HepG2 (cell line): Measurements from ENCODE around the gene ZNF559. TPM values are rescaled to one million over a fixed set of nuclear protein-coding genes. Genes with fewer than 3 reads are reported as not detected.

Experiments
- ATAC-seq: fragments of 200-7000 bp; cut with Tn5 transposase; 3 replicates; pipeline ENCODE4 v1.9.1; 2020; ENCODE audit warnings: mild to moderate bottlenecking, moderate library complexity
- BruUV-seq: library from RNA; stranded (reverse); fragments of 400-500 nt; replicated peaks from 2 replicates; lab custom pipeline; 2021; lab: Mats Ljungman, UMichigan
- CTCF ChIA-PET: fragments of 300-600 bp; formaldehyde crosslinking; extraction: SDS; loops from one replicate; lab custom pipeline; 2021; ENCODE audit warnings: low total read pairs, inconsistent platforms, low intra/inter-chr PET ratio; lab: Yijun Ruan, JAX
- POLR2A ChIA-PET: fragments of 350-600 bp; sonication (Branson Sonifier 250); formaldehyde crosslinking; loops from one replicate; lab custom pipeline; 2020; ENCODE audit warnings: antibody characterized with exemption, inconsistent platforms; lab: Yijun Ruan, JAX
- DNase-seq: peaks from one replicate; pipeline ENCODE4 v3.0.0-alpha.2; 2015; ENCODE audit warnings: low spot score
- FAIRE-seq: peaks from 3 replicates; lab custom pipeline; 2011; peaks lifted over from hg19 to GRCh38; lab: Jason Lieb, UNC
- H2AFZ ChIP-seq: one replicate; pipeline ENCODE4 v1.6.1; 2011; ENCODE audit warnings: low read length, inconsistent platforms
- H3K27ac ChIP-seq: fragments of 300-600 bp; 3 replicates; pipeline ENCODE4 v1.8.0; 2011; ENCODE audit warnings: mixed run types, mild to moderate bottlenecking, mixed read lengths, low read length, inconsistent platforms; ENCODE audit not compliant: insufficient read depth; ENCODE audit errors: extremely low read length
- H3K27me3 ChIP-seq, 2 experiments: fragments of 200-600 bp in 1 of 2; 2 replicates in 1 of 2; 3 replicates in 1 of 2; pipeline versions ENCODE4 v1.6.0 to v1.8.0; 2011; ENCODE audit warnings: low read length in 2 of 2, mild to moderate bottlenecking in 2 of 2, moderate library complexity in 2 of 2, inconsistent platforms in 1 of 2; ENCODE audit not compliant: insufficient read depth in 2 of 2, control insufficient read depth in 1 of 2
- H3K36me3 ChIP-seq, 2 experiments: fragments of 200-600 bp in 1 of 2; replicated peaks in 1 of 2; 2 replicates in 1 of 2; 3 replicates in 1 of 2; pipeline versions ENCODE4 v1.5.1 to v1.8.0; 2011; ENCODE audit warnings: low read length in 2 of 2, inconsistent platforms in 1 of 2; ENCODE audit not compliant: insufficient read depth in 2 of 2, control insufficient read depth in 1 of 2
- H3K4me1 ChIP-seq: 2 replicates; pipeline ENCODE4 v1.5.1; 2012; ENCODE audit warnings: low read length, inconsistent platforms; ENCODE audit not compliant: insufficient read depth
- H3K4me2 ChIP-seq: 2 replicates; pipeline ENCODE4 v1.6.0; 2011; ENCODE audit warnings: low read depth, low read length, inconsistent platforms
- H3K4me3 ChIP-seq, 3 experiments: fragments of 200-600 bp in 1 of 3; sonication (generic), shearing (Covaris generic) in 1 of 3; replicated peaks in 1 of 3; 2 replicates each; pipeline ENCODE4 v1.5.1; 2011 to 2016; ENCODE audit warnings: low read length in 3 of 3, inconsistent platforms in 2 of 3, low read depth in 2 of 3, mild to moderate bottlenecking in 2 of 3, control low read depth in 1 of 3, mixed read lengths in 1 of 3; ENCODE audit not compliant: insufficient read depth in 1 of 3
- H3K79me2 ChIP-seq: one replicate; pipeline ENCODE4 v1.6.1; 2011; ENCODE audit warnings: low read length, inconsistent platforms; ENCODE audit not compliant: insufficient read depth
- H3K9ac ChIP-seq: 2 replicates; pipeline ENCODE4 v1.6.0; 2011; ENCODE audit warnings: mild to moderate bottlenecking, low read depth, low read length, inconsistent platforms; ENCODE audit not compliant: insufficient read depth
- H3K9me3 ChIP-seq: 2 replicates; pipeline ENCODE4 v1.5.1; 2012; ENCODE audit warnings: mild to moderate bottlenecking, low read length
- H4K20me1 ChIP-seq: 2 replicates; pipeline ENCODE4 v1.6.0; 2011; ENCODE audit warnings: inconsistent platforms, mild to moderate bottlenecking, low read length, moderate library complexity; ENCODE audit not compliant: insufficient read depth
- DNMT3B ChIP-seq: conservative IDR thresholded peaks from 2 replicates; pipeline ENCODE4 v1.6.1; 2016; ENCODE audit warnings: missing biosample characterization, control low read depth
- FOXK2 ChIP-seq: fragments of 450-650 bp; IDR thresholded peaks from 2 replicates; pipeline ENCODE4 v1.6.1; 2016
- KLF6 ChIP-seq: IDR thresholded peaks from 2 replicates; pipeline ENCODE4 v1.8.0; 2016; ENCODE audit warnings: missing biosample characterization, missing genetic modification reagents
- MAFK ChIP-seq, 2 experiments: IDR thresholded peaks in 1 of 2; conservative IDR thresholded peaks in 1 of 2; 2 replicates each; pipeline ENCODE4 v1.6.1; 2011; ENCODE audit warnings: improper control_type of control experiment in 2 of 2, low read length in 2 of 2
- MXD4 ChIP-seq: IDR thresholded peaks from 2 replicates; pipeline ENCODE4 v1.6.1; 2016; ENCODE audit warnings: mild to moderate bottlenecking, missing biosample characterization, missing genetic modification reagents
- TRIM24 ChIP-seq: sonication (generic); formaldehyde crosslinking; IDR thresholded peaks from 2 replicates; pipeline ENCODE4 v1.8.0; 2022; ENCODE audit warnings: mild to moderate bottlenecking, missing genetic modification reagents
- ZBTB10 ChIP-seq: sonication (generic); formaldehyde crosslinking; IDR thresholded peaks from 2 replicates; pipeline ENCODE4 v1.4.0; 2020; ENCODE audit warnings: missing genetic modification reagents, borderline replicate concordance
- ZFP62 ChIP-seq: sonication (generic); formaldehyde crosslinking; IDR thresholded peaks from 2 replicates; pipeline ENCODE4 v1.4.0; 2020; ENCODE audit warnings: missing genetic modification reagents
- ZMAT3 ChIP-seq: sonication (generic); formaldehyde crosslinking; conservative IDR thresholded peaks from 2 replicates; pipeline ENCODE4 v1.7.0; 2021; ENCODE audit warnings: missing genetic modification reagents
- ZNF253 ChIP-seq: sonication (generic); formaldehyde crosslinking; IDR thresholded peaks from 2 replicates; pipeline ENCODE4 v1.8.0; 2022; ENCODE audit warnings: mild to moderate bottlenecking, missing genetic modification reagents, borderline replicate concordance
- ZNF274 ChIP-seq: sonication (generic); formaldehyde crosslinking; IDR thresholded peaks from 2 replicates; pipeline ENCODE4 v1.5.1; 2020; ENCODE audit warnings: mild to moderate bottlenecking, missing genetic modification reagents
- ZNF329 ChIP-seq: sonication (generic); formaldehyde crosslinking; IDR thresholded peaks from 2 replicates; pipeline ENCODE4 v1.9.0; 2021; ENCODE audit warnings: low read depth, mild to moderate bottlenecking, missing genetic modification reagents
- ZNF33A ChIP-seq: sonication (generic); formaldehyde crosslinking; IDR thresholded peaks from 2 replicates; pipeline ENCODE4 v1.5.1; 2020; ENCODE audit warnings: missing genetic modification reagents, mild to moderate bottlenecking, moderate library complexity, borderline replicate concordance
- ZNF362 ChIP-seq: sonication (generic); formaldehyde crosslinking; IDR thresholded peaks from 2 replicates; pipeline ENCODE4 v1.4.0; 2020; ENCODE audit warnings: missing genetic modification reagents, mild to moderate bottlenecking, borderline replicate concordance
- ZNF576 ChIP-seq: sonication (generic); formaldehyde crosslinking; IDR thresholded peaks from 2 replicates; pipeline ENCODE4 v1.4.0; 2020; ENCODE audit warnings: mild to moderate bottlenecking, missing genetic modification reagents
- ZNF589 ChIP-seq: sonication (generic); formaldehyde crosslinking; conservative IDR thresholded peaks from 2 replicates; pipeline ENCODE4 v1.8.0; 2022; ENCODE audit warnings: mild to moderate bottlenecking, moderate library complexity, missing genetic modification reagents
- ZNF746 ChIP-seq: sonication (generic); formaldehyde crosslinking; IDR thresholded peaks from 2 replicates; pipeline ENCODE4 v1.8.0; 2022; ENCODE audit warnings: mild to moderate bottlenecking, missing genetic modification reagents
- ZNF780A ChIP-seq: sonication (generic); formaldehyde crosslinking; IDR thresholded peaks from 2 replicates; pipeline ENCODE4 v1.8.0; 2022; ENCODE audit warnings: mild to moderate bottlenecking, missing genetic modification reagents, moderate library complexity
- WGBS: methylation state at CpG from one replicate; pipeline ENCODE4 v1.1.6; 2017; ENCODE audit warnings: low lambda C conversion rate; 5-methylcytosine and 5-hydroxymethylcytosine counted together
- in situ Hi-C: cut with HindIII; loops from 2 replicates; pipeline ENCODE4 v1.10.0; 2017; ENCODE audit warnings: low pct_unique_long_range_greater_than_20kb; ENCODE audit not compliant: extremely low pct_ligation_motif_present
- intact Hi-C: fragments of 100-400 bp; cut with micrococcal nuclease; formaldehyde crosslinking; loops from one replicate; pipeline ENCODE4 v1.10.0; 2022; ENCODE audit not compliant: unreplicated experiment
- polyA plus RNA-seq, 8 experiments: library from polyadenylated mRNA; depleted of rRNA in 3 of 8; stranded (reverse) in 7 of 8; unstranded in 1 of 8; fragments of >200 nt; fragmentation: Illumina TruSeq in 4 of 8; extraction: Trizol in 4 of 8; gene quantifications; 2 replicates each; pipeline versions ENCODE4 v1.2.1 to v1.2.3, GENCODE V29; 2011 to 2016; ENCODE audit warnings: low read depth in 4 of 8, missing spikeins in 1 of 8, mixed read lengths in 1 of 8; ENCODE audit not compliant: insufficient read depth in 1 of 8
- total RNA-seq, 5 experiments: library from RNA; depleted of rRNA; stranded (reverse); fragments of >200 nt; fragmentation: Illumina TruSeq; extraction: Trizol; gene quantifications; 2 replicates each; pipeline ENCODE4 v1.2.3, GENCODE V29; 2016; ENCODE audit warnings: low read depth in 1 of 5

Gene ZNF559
- total and polyA plus RNA-seq, 2 of the 13 experiments (the other 11 are each of a cell fraction or from before 2014, with no cell fraction given): 6.3 to 9.8 TPM

- TF ChIP-seq ZNF329 (CRISPR knock-in tag): no peak
- TF ChIP-seq ZNF253 (CRISPR knock-in tag): no peak
- no peak for TF ChIP-seq DNMT3B
- no peak for TF ChIP-seq ZNF33A (CRISPR knock-in tag)
- TF ChIP-seq FOXK2: no peak
- peak; percentile 69 to 81 for TF ChIP-seq MAFK (conservative IDR thresholded peaks at IDR 0.05 in 1 of 2, IDR thresholded peaks at IDR 0.05 in 1 of 2; ENCODE audit: low read length in 2 of 2)
- no peak for TF ChIP-seq MXD4 (CRISPR knock-in tag)
- no peak for TF ChIP-seq ZNF746 (CRISPR knock-in tag)
- TF ChIP-seq ZNF589 (CRISPR knock-in tag): no peak
Measured at GRCh38 chr19:9370738-9371619, 47.0 kb downstream of the ZNF559 start (continued).

- 8% methylated on average over 4 of the region's 4 CpGs for WGBS
- no peak for ATAC-seq
- CTCF ChIA-PET: no interaction called here
- no peaks in the 10 kb centered on the region for H3K79me2 ChIP-seq
- H2AFZ ChIP-seq: no peak overlapping the region
- H3K4me1 ChIP-seq: no peaks in the 10 kb centered on the region
- H3K27me3 ChIP-seq: no peaks in the 10 kb centered on the region
- H3K36me3 ChIP-seq: no peaks in the 10 kb centered on the region
- intact Hi-C loops: no loop called here
- TF ChIP-seq ZMAT3 (CRISPR knock-in tag): no peak
- TF ChIP-seq ZNF274 (CRISPR knock-in tag): peak; percentile 99
- no peak for TF ChIP-seq ZBTB10 (CRISPR knock-in tag)
- no peak for TF ChIP-seq ZNF362
- TF ChIP-seq ZFP62 (CRISPR knock-in tag): no peak
- no peak for TF ChIP-seq ZNF780A (CRISPR knock-in tag)
- TF ChIP-seq ZNF576 (CRISPR knock-in tag): no peak
- no peak for TF ChIP-seq KLF6 (CRISPR knock-in tag)
- no peak for TF ChIP-seq TRIM24 (CRISPR knock-in tag)
- TF ChIP-seq, all 625 proteins: peak for 1
- no peak overlapping the region for H3K4me3 ChIP-seq
- H3K4me2 ChIP-seq: no peak overlapping the region
- no peak overlapping the region for H3K27ac ChIP-seq
- H3K9ac ChIP-seq: no peak overlapping the region
- in situ Hi-C loops: no loop called here
- H3K9me3 ChIP-seq: peaks cover 94% of the 10 kb centered on the region
- BruUV-seq: no TSS peak
- FAIRE-seq (no peak), DNase-seq (no peak)
- POLR2A ChIA-PET: no interaction called here
- H4K20me1 ChIP-seq: no peaks in the 10 kb centered on the region
Measured at GRCh38 chr19:9381361-9381785, 57.4 kb downstream of the ZNF559 start.
